Erythroblast (primary cell): ENCODE measurements around the gene NHSL2.

Source experiments
- GATA1 ChIP-seq: IDR thresholded peaks from 2 replicates; pipeline ENCODE4 v1.6.1; 2011; ENCODE audit warnings: low read depth, mild to moderate bottlenecking, control low read depth, low read length, moderate library complexity
- POLR2A ChIP-seq: IDR thresholded peaks from 2 replicates; pipeline ENCODE4 v1.6.1; 2011; ENCODE audit warnings: mild to moderate bottlenecking, low read length

- TF ChIP-seq POLR2A (no peak), GATA1 (no peak)
Observed at GRCh38 chrX:72088761-72089160, 178.1 kb downstream of the NHSL2 start.
